Glomerular endothelial cell (primary cell): ENCODE results near the gene CDC14A. TPM values are rescaled to one million over a fixed set of nuclear protein-coding genes. Genes with fewer than 3 reads are reported as not detected.
"Not testable (repeated sequence)": the region's sequence is repeated elsewhere in the genome, so short reads cannot be mapped to it uniquely, and the experiment has no call there.

ENCODE experiments used
- DNase-seq: peaks from one replicate; pipeline ENCODE4 v3.0.0-alpha.2; 2011; ENCODE audit warnings: low read depth, low spot score; ENCODE audit errors: extremely low read depth
- total RNA-seq: library from RNA; depleted of rRNA; stranded (reverse); fragments of >200 nt; gene quantifications from 2 replicates; pipeline ENCODE4 v1.2.3, GENCODE V29; 2015

CDC14A gene
- total RNA-seq, 1 donor from 2014 or later = 11.8 TPM

- no peak for DNase-seq
Observed at GRCh38 chr1:100397681-100398080, 45.4 kb downstream of the CDC14A start.

GRCh38 chr1:100398648-100399047 lies 46.3 kb downstream of the CDC14A start:
- DNase-seq = no peak

GRCh38 chr1:100400404-100400803 lies 48.1 kb downstream of the CDC14A start:
- no peak for DNase-seq

- no peak for DNase-seq
Observed at GRCh38 chr1:100404821-100405220, 52.5 kb downstream of the CDC14A start.

- not testable (repeated sequence) for DNase-seq
Observed at GRCh38 chr1:100405902-100406301, 53.6 kb downstream of the CDC14A start.

- not testable (repeated sequence) for DNase-seq
Observed at GRCh38 chr1:100407390-100407789, 55.1 kb downstream of the CDC14A start.

GRCh38 chr1:100411019-100411418 lies 58.7 kb downstream of the CDC14A start:
- no peak for DNase-seq

- no peak for DNase-seq
Observed at GRCh38 chr1:100411574-100411973, 59.3 kb downstream of the CDC14A start.

- no peak for DNase-seq
Observed at GRCh38 chr1:100413035-100413434, 60.7 kb downstream of the CDC14A start.

GRCh38 chr1:100414693-100415497 lies 62.6 kb downstream of the CDC14A start:
- no peak for DNase-seq

GRCh38 chr1:100415498-100415778 lies 63.1 kb downstream of the CDC14A start:
- no peak for DNase-seq

- DNase-seq = no peak
Observed at GRCh38 chr1:100419072-100419471, 66.8 kb downstream of the CDC14A start.

- DNase-seq = no peak
Observed at GRCh38 chr1:100422065-100422464, 69.8 kb downstream of the CDC14A start.

- no peak for DNase-seq
Observed at GRCh38 chr1:100423832-100424337, 71.6 kb downstream of the CDC14A start.

GRCh38 chr1:100428160-100428559 lies 75.9 kb downstream of the CDC14A start:
- no peak for DNase-seq

GRCh38 chr1:100430325-100430756 lies 78.0 kb downstream of the CDC14A start:
- DNase-seq = no peak

- DNase-seq = no peak
Observed at GRCh38 chr1:100431954-100432353, 79.6 kb downstream of the CDC14A start.

- no peak for DNase-seq
Observed at GRCh38 chr1:100433563-100433962, 81.3 kb downstream of the CDC14A start.

GRCh38 chr1:100434831-100435230 lies 82.5 kb downstream of the CDC14A start:
- no peak for DNase-seq

- DNase-seq = no peak
Observed at GRCh38 chr1:100438375-100438774, 86.1 kb downstream of the CDC14A start.

GRCh38 chr1:100438789-100439188 lies 86.5 kb downstream of the CDC14A start:
- DNase-seq = no peak

GRCh38 chr1:100440075-100440809 lies 87.9 kb downstream of the CDC14A start:
- no peak for DNase-seq
